C4-2B (cell line): ENCODE results near the gene NOTCH4.
A peak's percentile ranks its signal among the peaks of the same experiment; 100 is the strongest.

Experiments used
- H3K27ac ChIP-seq: fragments of 450-650 bp; 2 replicates; pipeline ENCODE4 v1.5.1; 2017
- ZFX ChIP-seq: fragments of 450-650 bp; IDR thresholded peaks from 2 replicates; pipeline ENCODE4 v1.6.1; 2017
- TF ChIP-seq, protein P1 (sequence below): fragments of 450-650 bp; conservative IDR thresholded peaks from 2 replicates; pipeline ENCODE4 v1.5.1; 2017; ENCODE audit warnings: mild to moderate bottlenecking

Gene NOTCH4

DNA sequence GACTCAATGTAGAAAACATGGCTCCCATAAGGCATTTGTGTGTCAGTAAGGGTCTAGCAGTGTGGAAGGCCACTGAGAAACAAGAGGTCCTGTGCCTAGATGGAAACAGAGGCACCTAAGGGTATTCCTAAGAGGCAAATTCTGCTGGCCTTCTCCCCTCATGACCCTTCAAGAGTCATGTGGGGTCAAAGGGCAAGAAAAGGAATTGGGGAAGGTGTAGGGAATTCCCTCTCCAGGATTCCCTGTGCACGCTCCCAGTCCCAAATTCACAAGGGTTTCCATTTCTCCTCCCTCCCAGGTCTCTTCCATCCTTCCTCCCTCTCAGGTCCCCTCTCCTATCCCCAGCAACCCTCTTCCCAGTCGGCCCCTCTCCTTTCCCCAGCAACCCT lies 48.6 kb downstream of the NOTCH4 start:
- no peak for TF ChIP-seq ZFX
- TF ChIP-seq, protein P1, sequence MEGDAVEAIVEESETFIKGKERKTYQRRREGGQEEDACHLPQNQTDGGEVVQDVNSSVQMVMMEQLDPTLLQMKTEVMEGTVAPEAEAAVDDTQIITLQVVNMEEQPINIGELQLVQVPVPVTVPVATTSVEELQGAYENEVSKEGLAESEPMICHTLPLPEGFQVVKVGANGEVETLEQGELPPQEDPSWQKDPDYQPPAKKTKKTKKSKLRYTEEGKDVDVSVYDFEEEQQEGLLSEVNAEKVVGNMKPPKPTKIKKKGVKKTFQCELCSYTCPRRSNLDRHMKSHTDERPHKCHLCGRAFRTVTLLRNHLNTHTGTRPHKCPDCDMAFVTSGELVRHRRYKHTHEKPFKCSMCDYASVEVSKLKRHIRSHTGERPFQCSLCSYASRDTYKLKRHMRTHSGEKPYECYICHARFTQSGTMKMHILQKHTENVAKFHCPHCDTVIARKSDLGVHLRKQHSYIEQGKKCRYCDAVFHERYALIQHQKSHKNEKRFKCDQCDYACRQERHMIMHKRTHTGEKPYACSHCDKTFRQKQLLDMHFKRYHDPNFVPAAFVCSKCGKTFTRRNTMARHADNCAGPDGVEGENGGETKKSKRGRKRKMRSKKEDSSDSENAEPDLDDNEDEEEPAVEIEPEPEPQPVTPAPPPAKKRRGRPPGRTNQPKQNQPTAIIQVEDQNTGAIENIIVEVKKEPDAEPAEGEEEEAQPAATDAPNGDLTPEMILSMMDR = no peak
- peak overlapping the region; percentile 81 for H3K27ac ChIP-seq

DNA sequence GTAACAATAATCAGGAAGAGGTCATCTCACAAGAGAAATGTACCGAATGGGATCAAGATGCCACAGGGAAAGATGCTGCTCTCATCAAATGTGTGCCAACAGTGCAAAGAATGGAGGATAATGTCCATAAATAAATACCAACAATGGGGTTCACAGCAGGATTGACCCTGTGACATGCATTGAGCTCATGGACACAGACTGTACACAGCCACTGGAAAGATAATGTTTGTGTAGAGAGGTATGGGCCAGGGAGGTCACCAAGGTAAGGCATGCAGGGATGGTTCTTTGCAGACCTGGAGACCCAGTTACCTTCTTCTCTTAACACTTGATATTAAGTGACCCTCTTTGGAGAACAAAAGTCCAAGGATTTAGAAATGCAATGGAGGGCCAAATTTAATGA lies 49.5 kb downstream of the NOTCH4 start:
- H3K27ac ChIP-seq = no peak overlapping the region
- no peak for TF ChIP-seq ZFX
- TF ChIP-seq, protein P1 = no peak

DNA sequence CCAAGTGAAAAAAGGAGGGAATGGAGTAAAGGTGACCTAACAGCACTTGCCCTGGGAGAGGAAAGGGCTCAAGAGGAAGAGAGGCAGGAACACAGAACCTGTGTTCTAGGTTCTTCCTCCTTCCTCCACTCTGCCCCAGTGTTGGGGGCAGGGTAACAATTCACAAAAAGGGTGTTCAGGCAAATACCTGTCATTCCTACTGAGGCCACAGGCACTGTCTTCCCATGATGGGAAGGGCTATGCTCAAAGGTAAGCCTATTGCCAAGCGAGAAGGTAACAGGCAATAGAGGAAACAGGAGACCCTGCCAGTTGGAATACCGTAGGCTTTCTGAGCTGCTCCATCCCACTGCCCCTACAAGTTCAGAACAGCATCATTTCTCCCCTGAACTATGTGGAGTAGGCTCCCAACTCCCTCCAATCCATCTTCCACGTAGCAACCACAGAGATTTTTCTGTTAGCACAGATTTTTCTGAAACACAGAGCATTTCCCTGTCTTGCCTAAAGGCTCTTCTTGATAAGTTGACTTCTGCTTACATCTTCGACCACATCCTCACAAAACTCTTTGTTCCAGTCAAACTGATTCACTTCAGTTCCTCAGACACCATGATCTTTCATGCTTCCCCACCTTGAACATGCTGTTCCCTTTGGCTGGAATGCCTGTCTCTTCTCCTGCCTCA lies 50.7 kb downstream of the NOTCH4 start:
- H3K27ac ChIP-seq = no peak overlapping the region
- TF ChIP-seq, protein P1 = no peak
- TF ChIP-seq ZFX = no peak

DNA sequence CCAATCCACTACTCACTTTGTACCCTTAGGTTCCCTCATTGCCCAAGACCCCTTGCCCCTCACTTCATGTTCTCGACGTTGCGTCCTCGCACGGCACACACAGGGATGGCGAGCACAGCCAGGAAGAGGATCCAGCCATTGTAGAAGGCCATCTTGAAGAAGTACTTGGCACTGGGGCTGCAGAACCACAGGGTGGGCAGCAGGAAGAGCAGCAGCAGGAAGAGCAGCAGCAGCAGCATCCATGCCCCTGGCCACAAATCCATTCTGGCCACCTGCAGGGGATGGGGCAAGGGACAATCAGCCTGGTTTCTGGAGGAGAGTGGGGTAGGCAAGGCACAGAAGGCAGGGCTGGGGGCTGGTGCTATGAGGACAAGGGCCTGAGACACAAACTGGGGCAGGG lies 52.6 kb downstream of the NOTCH4 start:
- TF ChIP-seq ZFX = no peak
- TF ChIP-seq, protein P1 = no peak
- no peak overlapping the region for H3K27ac ChIP-seq

DNA sequence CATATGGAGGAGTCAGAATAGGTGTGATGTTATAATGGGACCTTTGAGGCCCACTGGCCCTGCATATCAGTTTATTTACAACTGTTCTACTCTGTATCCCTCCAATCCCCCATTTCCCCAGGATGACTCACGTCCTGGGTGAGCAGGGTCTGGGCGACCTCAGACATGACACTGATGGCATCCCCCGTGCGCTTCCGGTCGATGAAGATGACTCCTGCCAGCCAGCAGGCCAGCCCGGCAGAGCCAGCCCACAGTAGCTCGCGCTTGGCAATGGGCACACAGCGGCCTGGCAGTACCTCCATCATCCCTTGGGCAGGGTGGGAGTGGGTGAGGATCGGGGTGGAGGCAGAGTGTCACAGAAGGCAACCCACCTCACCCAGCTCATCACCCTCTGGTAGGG lies 53.6 kb downstream of the NOTCH4 start:
- H3K27ac ChIP-seq = no peak overlapping the region
- TF ChIP-seq, protein P1 = no peak
- no peak for TF ChIP-seq ZFX

DNA sequence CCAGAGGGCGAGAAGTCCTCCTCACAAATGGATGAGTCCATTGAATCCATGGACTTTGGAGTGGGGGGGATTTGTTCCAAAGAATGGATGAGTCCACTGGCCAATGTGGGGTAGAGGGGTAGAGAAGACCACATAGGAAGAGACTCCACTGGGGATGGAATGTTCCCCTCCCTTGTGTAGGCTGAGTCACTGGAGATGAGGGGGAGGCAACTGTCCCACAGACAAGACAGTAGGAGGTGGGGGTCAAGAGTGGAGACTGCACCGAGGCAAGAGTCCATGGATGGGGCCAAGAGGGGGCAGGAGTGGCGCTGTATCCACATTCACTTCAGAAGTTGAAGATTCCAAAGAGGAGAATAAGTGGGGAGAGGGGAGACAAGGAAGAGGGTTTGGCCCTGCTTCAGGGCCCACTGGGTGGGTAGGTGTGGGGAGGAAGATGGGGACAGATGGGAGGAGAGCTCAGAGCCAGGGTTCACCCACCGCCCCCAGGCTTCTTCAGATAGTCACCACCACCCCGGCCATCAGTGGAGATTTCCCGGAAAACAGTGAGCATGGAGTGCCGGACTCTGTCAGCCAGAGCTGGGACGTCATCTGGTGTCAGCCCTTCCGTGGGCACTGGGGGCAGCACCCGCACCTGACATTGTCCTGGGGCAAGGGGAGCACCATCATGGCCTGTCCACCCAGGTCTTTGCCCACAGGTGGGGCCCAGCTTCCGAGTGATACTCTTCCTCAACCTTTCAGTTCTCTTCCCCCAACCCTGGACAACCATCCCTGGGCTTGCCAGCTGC lies 54.9 kb downstream of the NOTCH4 start:
- H3K27ac ChIP-seq = no peak overlapping the region
- no peak for TF ChIP-seq ZFX
- TF ChIP-seq, protein P1 = no peak; the same call in 1 of the 2 replicates

DNA sequence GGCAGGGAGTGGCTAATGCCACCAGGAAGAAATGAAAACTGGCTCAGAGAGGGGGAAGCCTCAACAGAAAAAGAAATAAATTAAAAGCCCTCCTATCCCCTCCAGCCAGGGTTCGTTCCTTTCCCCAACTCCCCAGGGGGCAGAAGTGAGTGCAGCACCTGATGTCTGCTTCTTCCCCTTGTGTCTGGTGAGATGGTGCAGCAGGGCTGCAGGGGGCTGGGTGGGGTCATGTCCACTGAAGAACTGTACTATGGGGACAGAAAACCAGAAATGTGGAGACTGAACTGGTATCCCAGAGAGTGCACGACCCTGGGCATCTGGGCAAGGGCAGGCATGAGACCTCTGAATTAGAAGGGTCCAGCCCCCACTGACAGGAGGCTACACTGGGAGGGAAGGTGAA lies 55.5 kb downstream of the NOTCH4 start:
- TF ChIP-seq ZFX = no peak
- TF ChIP-seq, protein P1 = no peak
- H3K27ac ChIP-seq = no peak overlapping the region
